Neuronal stem cell (in vitro differentiated cells): Measurements from ENCODE around the gene LRRC32.
A peak's percentile ranks its signal among the peaks of the same experiment; 100 is the strongest.

ENCODE experiments used
- DNase-seq: peaks from one replicate; pipeline ENCODE4 v3.0.0-alpha.2; 2013; ENCODE audit warnings: low spot score
- H2AFZ ChIP-seq: one replicate; pipeline ENCODE4 v1.6.1; 2013; ENCODE audit warnings: mild to moderate bottlenecking, low read length, inconsistent platforms
- H2AK5ac ChIP-seq: 2 replicates; pipeline ENCODE4 v1.6.1; 2013; ENCODE audit warnings: low read depth, mild to moderate bottlenecking, inconsistent platforms, low read length, moderate library complexity, mixed read lengths
- H2BK120ac ChIP-seq: 2 replicates; pipeline ENCODE4 v1.6.1; 2013; ENCODE audit warnings: low read depth, mild to moderate bottlenecking, inconsistent platforms, low read length, moderate library complexity, mixed read lengths
- H2BK12ac ChIP-seq: one replicate; pipeline ENCODE4 v1.6.1; 2013; ENCODE audit warnings: low read length, inconsistent platforms
- H2BK15ac ChIP-seq: 2 replicates; pipeline ENCODE4 v1.6.1; 2013; ENCODE audit warnings: mild to moderate bottlenecking, low read length, inconsistent platforms, mixed read lengths
- H2BK5ac ChIP-seq: one replicate; pipeline ENCODE4 v1.6.1; 2013; ENCODE audit warnings: inconsistent platforms, mild to moderate bottlenecking, low read length, moderate library complexity
- H3K14ac ChIP-seq: one replicate; pipeline ENCODE4 v1.6.1; 2013; ENCODE audit warnings: low read length, inconsistent platforms
- H3K18ac ChIP-seq: 2 replicates; pipeline ENCODE4 v1.6.1; 2013; ENCODE audit warnings: low read length, inconsistent platforms
- H3K23ac ChIP-seq: 2 replicates; pipeline ENCODE4 v1.6.1; 2013; ENCODE audit warnings: low read depth, mild to moderate bottlenecking, mixed read lengths, low read length, inconsistent platforms; ENCODE audit not compliant: poor library complexity
- H3K27ac ChIP-seq: replicated peaks from 3 replicates; pipeline ENCODE4 v1.5.1; 2013; ENCODE audit warnings: low read length, inconsistent platforms
- H3K27me3 ChIP-seq, 3 experiments: 2 replicates each; pipeline ENCODE4 v1.6.1; 2013; ENCODE audit warnings: low read length in 3 of 3, mild to moderate bottlenecking in 2 of 3, inconsistent platforms in 1 of 3, low read depth in 1 of 3, mixed read lengths in 1 of 3, moderate library complexity in 1 of 3; ENCODE audit not compliant: control insufficient read depth in 3 of 3, insufficient read depth in 3 of 3
- H3K36me3 ChIP-seq, 2 donors: replicated peaks in 1 of 2; 2 replicates each; pipeline ENCODE4 v1.6.1; 2013; ENCODE audit warnings: low read length in 2 of 2; ENCODE audit not compliant: control insufficient read depth in 2 of 2, insufficient read depth in 2 of 2
- H3K4ac ChIP-seq: 2 replicates; pipeline ENCODE4 v1.6.1; 2013; ENCODE audit warnings: inconsistent platforms, mild to moderate bottlenecking, low read length, moderate library complexity
- H3K4me1 ChIP-seq, 2 donors: 1 replicate in 1 of 2; 2 replicates in 1 of 2; pipeline ENCODE4 v1.6.1; 2013; ENCODE audit warnings: low read length in 2 of 2, low read depth in 1 of 2; ENCODE audit not compliant: control insufficient read depth in 2 of 2, insufficient read depth in 1 of 2
- H3K4me2 ChIP-seq: one replicate; pipeline ENCODE4 v1.6.1; 2013; ENCODE audit warnings: mild to moderate bottlenecking, low read length, inconsistent platforms; ENCODE audit not compliant: insufficient read depth, poor library complexity, severe bottlenecking
- H3K4me3 ChIP-seq, 2 donors: 2 replicates each; pipeline ENCODE4 v1.5.1; 2013; ENCODE audit warnings: low read length in 2 of 2, mild to moderate bottlenecking in 2 of 2, inconsistent platforms in 1 of 2, moderate library complexity in 1 of 2
- H3K79me1 ChIP-seq: one replicate; pipeline ENCODE4 v1.6.1; 2013; ENCODE audit warnings: low read depth, mild to moderate bottlenecking, inconsistent platforms, low read length, moderate library complexity
- H3K9ac ChIP-seq: one replicate; pipeline ENCODE4 v1.6.1; 2013; ENCODE audit warnings: mild to moderate bottlenecking, low read depth, low read length, inconsistent platforms; ENCODE audit not compliant: poor library complexity
- H3K9me3 ChIP-seq, 2 donors: replicated peaks in 1 of 2; 2 replicates each; pipeline versions ENCODE3 to v1.6.1; 2013; ENCODE audit warnings: low read length in 2 of 2, mild to moderate bottlenecking in 2 of 2, inconsistent platforms in 1 of 2, low read depth in 1 of 2, mixed read lengths in 1 of 2, moderate library complexity in 1 of 2; ENCODE audit not compliant: control insufficient read depth in 2 of 2, insufficient read depth in 1 of 2
- H4K8ac ChIP-seq: one replicate; pipeline ENCODE4 v1.6.1; 2013; ENCODE audit warnings: low read depth, mild to moderate bottlenecking, inconsistent platforms, low read length, moderate library complexity
- H4K91ac ChIP-seq: one replicate; pipeline ENCODE4 v1.6.1; 2013; ENCODE audit warnings: low read length, low read depth, mild to moderate bottlenecking, inconsistent platforms; ENCODE audit not compliant: poor library complexity
- WGBS, 2 donors: extraction: QIAGEN DNeasy Blood & Tissue Kit; methylation state at CpG; one replicate each; pipeline ENCODE4 v1.1.7; 2013; ENCODE audit warnings: missing lambda C conversion rate in 2 of 2, mixed read lengths in 1 of 2; ENCODE audit not compliant: insufficient read length in 2 of 2, insufficient replicate concordance in 1 of 2; ENCODE audit errors: extremely low coverage in 2 of 2; 5-methylcytosine and 5-hydroxymethylcytosine counted together

LRRC32 gene

DNA sequence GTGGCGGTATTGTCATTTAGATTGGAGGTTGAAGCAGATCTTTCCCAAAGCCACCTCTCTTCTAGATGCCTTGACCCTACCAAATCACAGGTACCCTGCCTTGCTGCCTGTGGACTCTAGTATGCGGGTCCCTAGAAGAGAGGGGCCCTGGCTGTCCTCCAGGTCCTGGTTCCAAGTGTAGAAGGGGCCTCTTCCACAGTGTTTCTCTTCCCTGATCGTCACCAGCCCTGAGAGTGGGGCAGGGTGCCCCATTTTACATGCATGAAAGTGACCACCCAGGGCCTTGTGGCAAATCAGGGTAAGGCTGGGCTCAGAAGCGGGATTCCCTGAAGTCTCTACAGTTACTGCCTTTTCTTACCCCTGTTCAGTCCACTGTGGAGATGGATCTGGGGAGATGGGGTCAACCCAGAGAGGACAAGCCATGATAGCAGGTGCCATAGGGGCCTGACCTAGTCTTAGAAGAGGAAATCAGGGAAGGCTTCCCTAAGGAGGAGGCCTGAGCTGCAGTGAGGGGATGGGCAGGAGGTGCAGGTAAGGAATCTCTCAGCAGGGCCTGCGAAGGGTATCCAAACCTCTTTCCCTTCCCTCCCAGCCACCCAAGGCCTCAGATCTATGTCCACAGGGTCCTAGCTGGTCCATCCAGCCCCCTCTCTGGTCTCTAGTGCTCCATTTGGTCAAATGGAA lies 1.2 kb upstream of the LRRC32 start:
- Histone ChIP-seq H3K9me3 (no peaks in the 10 kb centered on the region), H2BK12ac (no peak overlapping the region), H3K4me1 (peaks cover 3 to 7% of the 10 kb centered on the region in 2 donors), H3K27me3 (peaks cover 0 to 93% (median 4%) of the 10 kb centered on the region in 3 experiments), H3K14ac (no peak overlapping the region), H3K23ac (no peak overlapping the region), H3K36me3 (no peaks in the 10 kb centered on the region), H3K4me2 (no peak overlapping the region), H2AK5ac (peak overlapping the region; percentile 6), H2BK5ac (no peak overlapping the region), H3K4ac (no peak overlapping the region), H2BK15ac (no peak overlapping the region), H3K27ac (no peak overlapping the region), H3K4me3 (no peak overlapping the region), H3K18ac (peak overlapping the region; percentile 22), H4K91ac (no peak overlapping the region), H2AFZ (peak overlapping the region; percentile 92), H4K8ac (no peak overlapping the region), H3K9ac (no peak overlapping the region), H2BK120ac (no peak overlapping the region), H3K79me1 (no peaks in the 10 kb centered on the region)
- no CpG with 5 or more reads among the region's 5 CpGs for WGBS, 2 donors
- DNase-seq = no peak

DNA sequence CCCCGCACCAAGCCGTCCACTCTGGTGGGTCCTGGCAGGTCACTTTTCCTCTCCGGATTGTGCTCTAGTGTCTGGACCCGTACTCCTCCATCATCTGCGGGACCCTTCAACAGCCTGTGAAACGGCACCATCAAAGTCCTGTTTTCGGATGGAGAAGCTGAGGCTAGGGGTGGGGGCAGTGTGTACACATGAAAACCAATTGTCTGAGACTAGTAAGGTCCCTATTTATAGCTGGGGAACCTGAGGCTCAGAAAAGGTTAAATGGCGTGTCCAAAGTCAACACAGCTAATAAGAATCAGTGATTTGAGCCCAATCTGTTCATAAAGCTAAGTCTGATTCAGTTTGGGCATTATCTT lies 668 bp upstream of the LRRC32 start:
- no peak overlapping the region for H3K14ac ChIP-seq
- peak overlapping the region; percentile 40 to 77 for H3K4me3 ChIP-seq
- peaks cover 0 to 91% (median 4%) of the 10 kb centered on the region in 3 experiments for H3K27me3 ChIP-seq

GRCh38 chr11:76669901-76670484 lies 554 bp downstream of the LRRC32 start:
- peak overlapping the region; percentile 68 for H3K23ac ChIP-seq
- H3K4ac ChIP-seq = no peak overlapping the region
- peak overlapping the region; percentile 85 for H3K4me2 ChIP-seq
- H2BK120ac ChIP-seq = no peak overlapping the region
- no CpG with 5 or more reads among the region's 24 CpGs for WGBS, 2 donors
- H3K14ac ChIP-seq = no peak overlapping the region
- no peaks in the 10 kb centered on the region for H3K9me3 ChIP-seq
- no peaks in the 10 kb centered on the region for H3K79me1 ChIP-seq
- H2AK5ac ChIP-seq = peak overlapping the region; percentile 58
- peak overlapping the region; percentile 50 for H2BK15ac ChIP-seq
- no peak overlapping the region for H4K8ac ChIP-seq
- H3K18ac ChIP-seq = peak overlapping the region; percentile 55
- H3K4me1 ChIP-seq = peaks cover 3 to 9% of the 10 kb centered on the region in 2 donors
- DNase-seq = no peak
- H3K36me3 ChIP-seq = no peaks in the 10 kb centered on the region
- peaks cover 0 to 90% (median 4%) of the 10 kb centered on the region in 3 experiments for H3K27me3 ChIP-seq
- no peak overlapping the region for H2BK5ac ChIP-seq
- no peak overlapping the region for H3K9ac ChIP-seq
- no peak overlapping the region for H3K27ac ChIP-seq
- peak overlapping the region; percentile 92 for H2AFZ ChIP-seq
- no peak overlapping the region for H4K91ac ChIP-seq
- H2BK12ac ChIP-seq = no peak overlapping the region
- H3K4me3 ChIP-seq = peak overlapping the region; percentile 40 to 77

More for the DNA sequence above, 668 bp upstream of the LRRC32 start:
- H2BK120ac ChIP-seq = no peak overlapping the region
- no peak overlapping the region for H2BK12ac ChIP-seq
- peak overlapping the region; percentile 55 for H3K9ac ChIP-seq
- no peaks in the 10 kb centered on the region for H3K36me3 ChIP-seq
- no peaks in the 10 kb centered on the region for H3K79me1 ChIP-seq
- whole genome bisulfite sequencing, 2 donors = no CpG with 5 or more reads among the region's 8 CpGs
- no peak overlapping the region for H2AK5ac ChIP-seq
- H2AFZ ChIP-seq = peak overlapping the region; percentile 92
- no peak overlapping the region for H3K23ac ChIP-seq
- no peak overlapping the region for H4K91ac ChIP-seq
- peaks cover 3 to 9% of the 10 kb centered on the region in 2 donors for H3K4me1 ChIP-seq
- no peak overlapping the region for H3K4ac ChIP-seq
- no peak overlapping the region for H2BK5ac ChIP-seq
- H4K8ac ChIP-seq = no peak overlapping the region
- no peak for DNase-seq
- H3K9me3 ChIP-seq = no peaks in the 10 kb centered on the region
- peak overlapping the region; percentile 94 for H3K18ac ChIP-seq
- H3K27ac ChIP-seq = no peak overlapping the region
- H2BK15ac ChIP-seq = peak overlapping the region; percentile 50
- peak overlapping the region; percentile 85 for H3K4me2 ChIP-seq

DNA sequence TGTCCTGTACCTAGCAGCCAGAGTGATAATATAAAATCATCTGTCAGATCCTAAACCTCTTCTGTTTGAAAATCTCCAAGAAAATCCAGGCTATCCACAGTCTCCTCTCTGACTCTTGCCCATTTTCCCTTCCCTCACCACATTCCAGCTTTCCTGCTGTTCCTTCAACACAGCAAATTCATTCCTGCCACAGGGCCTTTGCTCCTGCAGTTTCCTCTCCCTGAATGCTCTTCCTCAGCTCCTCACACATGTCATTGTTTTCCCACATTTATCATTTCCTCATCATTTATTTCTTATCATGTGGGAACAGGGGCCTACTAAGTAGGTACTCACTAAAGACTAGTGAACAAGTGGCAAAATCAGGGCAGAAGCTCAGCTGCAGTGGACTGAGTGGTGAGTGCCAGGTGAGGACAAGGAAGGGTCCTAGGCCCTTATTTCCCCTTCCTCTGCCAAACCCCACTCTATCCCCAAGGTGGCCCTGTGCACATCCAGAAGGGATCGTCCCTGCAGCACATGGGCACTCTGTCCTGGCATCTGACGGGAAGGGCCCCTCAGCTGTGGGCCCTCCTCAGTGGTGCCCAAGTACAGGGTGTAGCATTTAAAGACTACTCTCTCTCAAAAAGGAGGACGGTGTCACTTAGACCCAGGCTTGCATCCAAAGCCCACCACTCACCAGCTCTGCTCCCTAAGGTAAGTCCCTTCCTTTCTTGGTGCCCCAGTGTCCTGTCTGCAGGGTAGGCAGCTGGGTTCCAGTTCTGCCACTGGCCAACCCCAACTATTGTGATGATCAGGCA lies 2.0 kb downstream of the LRRC32 start:
- WGBS, 2 donors = no CpG with 5 or more reads among the region's 3 CpGs
- H3K14ac ChIP-seq = no peak overlapping the region
- no peak overlapping the region for H2BK120ac ChIP-seq
- H3K9me3 ChIP-seq = no peaks in the 10 kb centered on the region
- H3K18ac ChIP-seq = no peak overlapping the region
- H2AK5ac ChIP-seq = peak overlapping the region; percentile 49
- peak overlapping the region; percentile 8 for H3K23ac ChIP-seq
- no peak overlapping the region for H3K4ac ChIP-seq
- no peak for DNase-seq
- no peaks in the 10 kb centered on the region for H3K36me3 ChIP-seq
- H3K9ac ChIP-seq = no peak overlapping the region
- no peak overlapping the region for H4K91ac ChIP-seq
- no peak overlapping the region for H3K4me2 ChIP-seq
- no peak overlapping the region for H3K27ac ChIP-seq
- no peak overlapping the region for H3K4me3 ChIP-seq
- no peak overlapping the region for H2AFZ ChIP-seq
- peak overlapping the region; percentile 36 for H2BK12ac ChIP-seq
- H3K79me1 ChIP-seq = no peaks in the 10 kb centered on the region
- H2BK5ac ChIP-seq = peak overlapping the region; percentile 5
- H3K27me3 ChIP-seq = peaks cover 0 to 91% (median 4%) of the 10 kb centered on the region in 3 experiments
- H2BK15ac ChIP-seq = peak overlapping the region; percentile 60
- H4K8ac ChIP-seq = no peak overlapping the region
- H3K4me1 ChIP-seq = peaks cover 3 to 9% of the 10 kb centered on the region in 2 donors
